GM18951 (cell line): ENCODE results near the gene RHBDD1.

Source experiments
- POLR2A ChIP-seq: IDR thresholded peaks from 4 replicates; pipeline ENCODE4 v1.6.1; 2011; ENCODE audit warnings: mild to moderate bottlenecking; ENCODE audit not compliant: insufficient read length, insufficient read depth; ENCODE audit errors: extremely low read depth
- in situ Hi-C: fragments of 300-500 bp; cut with MboI; formaldehyde crosslinking; loops from one replicate; pipeline ENCODE4 v1.12.0; 2022; ENCODE audit warnings: low sequenced_read_pairs, mixed read lengths, inconsistent platforms; ENCODE audit not compliant: unreplicated experiment

The RHBDD1 gene

GRCh38 chr2:226909836-226910235, 74.0 kb downstream of the RHBDD1 start:
- in situ Hi-C loops, result no loop called here
- no peak for TF ChIP-seq POLR2A

- TF ChIP-seq POLR2A, result no peak
- in situ Hi-C loops, result no loop called here
Measured at GRCh38 chr2:226910384-226910783, 74.5 kb downstream of the RHBDD1 start.

GRCh38 chr2:226911932-226912331, 76.1 kb downstream of the RHBDD1 start:
- TF ChIP-seq POLR2A, result no peak
- in situ Hi-C loops, result no loop called here

- in situ Hi-C loops, result no loop called here
- TF ChIP-seq POLR2A, result no peak
Measured at GRCh38 chr2:226913641-226914040, 77.8 kb downstream of the RHBDD1 start.

GRCh38 chr2:226915846-226916360, 80.0 kb downstream of the RHBDD1 start:
- in situ Hi-C loops, result no loop called here
- no peak for TF ChIP-seq POLR2A

GRCh38 chr2:226916669-226917068, 80.8 kb downstream of the RHBDD1 start:
- in situ Hi-C loops, result no loop called here

GRCh38 chr2:226932443-226932842, 96.6 kb downstream of the RHBDD1 start:
- in situ Hi-C loops, result no loop called here
- no peak for TF ChIP-seq POLR2A

More at GRCh38 chr2:226916669-226917068, 80.8 kb downstream of the RHBDD1 start:
- TF ChIP-seq POLR2A, result no peak

GRCh38 chr2:226934546-226935201, 98.8 kb downstream of the RHBDD1 start:
- in situ Hi-C loops, result no loop called here
- TF ChIP-seq POLR2A, result no peak

GRCh38 chr2:226943862-226944620, 108.2 kb downstream of the RHBDD1 start:
- in situ Hi-C loops, result no loop called here
- TF ChIP-seq POLR2A, result no peak

- no peak for TF ChIP-seq POLR2A
- in situ Hi-C loops, result no loop called here
Measured at GRCh38 chr2:226953206-226953605, 117.4 kb downstream of the RHBDD1 start.

GRCh38 chr2:226953826-226954225, 118.0 kb downstream of the RHBDD1 start:
- in situ Hi-C loops, result no loop called here
- no peak for TF ChIP-seq POLR2A

- in situ Hi-C loops, result no loop called here
- TF ChIP-seq POLR2A, result no peak
Measured at GRCh38 chr2:226956659-226957058, 120.8 kb downstream of the RHBDD1 start.

GRCh38 chr2:226959418-226959817, 123.6 kb downstream of the RHBDD1 start:
- no peak for TF ChIP-seq POLR2A
- in situ Hi-C loops, result no loop called here
